NB4 (cell line): Measurements from ENCODE around the gene AUTS2.

Experiments used
- POLR2A ChIP-seq: IDR thresholded peaks from 2 replicates; pipeline ENCODE4 v1.6.1; 2011; ENCODE audit warnings: mild to moderate bottlenecking; ENCODE audit not compliant: insufficient read length; ENCODE audit errors: extremely low read depth
- TF ChIP-seq, protein P1 (sequence below): IDR thresholded peaks from one replicate; pipeline ENCODE4 v1.5.1; 2012; ENCODE audit warnings: low read depth, low read length

DNA sequence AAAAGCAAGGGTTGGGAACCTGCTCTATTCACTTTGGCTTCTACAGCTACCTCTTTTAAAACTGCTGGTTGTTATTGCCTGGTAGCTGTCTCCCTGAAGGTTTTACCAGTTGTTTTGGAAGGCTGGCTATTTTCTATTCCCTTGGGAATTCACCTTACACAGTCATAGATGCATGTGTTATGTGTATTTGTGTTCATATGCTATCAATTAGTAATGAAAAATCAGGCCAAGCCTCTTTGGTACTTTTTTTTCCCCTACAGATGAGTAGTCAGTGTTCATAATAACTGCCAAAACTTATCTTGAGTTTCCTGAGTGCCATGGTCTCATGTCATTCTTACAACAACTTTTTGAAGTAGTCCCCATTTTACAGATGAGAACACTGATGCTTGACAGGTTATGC, 795.7 kb downstream of the AUTS2 start:
- TF ChIP-seq POLR2A = no peak
- TF ChIP-seq, protein P1, sequence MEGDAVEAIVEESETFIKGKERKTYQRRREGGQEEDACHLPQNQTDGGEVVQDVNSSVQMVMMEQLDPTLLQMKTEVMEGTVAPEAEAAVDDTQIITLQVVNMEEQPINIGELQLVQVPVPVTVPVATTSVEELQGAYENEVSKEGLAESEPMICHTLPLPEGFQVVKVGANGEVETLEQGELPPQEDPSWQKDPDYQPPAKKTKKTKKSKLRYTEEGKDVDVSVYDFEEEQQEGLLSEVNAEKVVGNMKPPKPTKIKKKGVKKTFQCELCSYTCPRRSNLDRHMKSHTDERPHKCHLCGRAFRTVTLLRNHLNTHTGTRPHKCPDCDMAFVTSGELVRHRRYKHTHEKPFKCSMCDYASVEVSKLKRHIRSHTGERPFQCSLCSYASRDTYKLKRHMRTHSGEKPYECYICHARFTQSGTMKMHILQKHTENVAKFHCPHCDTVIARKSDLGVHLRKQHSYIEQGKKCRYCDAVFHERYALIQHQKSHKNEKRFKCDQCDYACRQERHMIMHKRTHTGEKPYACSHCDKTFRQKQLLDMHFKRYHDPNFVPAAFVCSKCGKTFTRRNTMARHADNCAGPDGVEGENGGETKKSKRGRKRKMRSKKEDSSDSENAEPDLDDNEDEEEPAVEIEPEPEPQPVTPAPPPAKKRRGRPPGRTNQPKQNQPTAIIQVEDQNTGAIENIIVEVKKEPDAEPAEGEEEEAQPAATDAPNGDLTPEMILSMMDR = no peak
